ENCODE results near the gene HNRNPA3. TPM values are rescaled to one million over a fixed set of nuclear protein-coding genes. Genes with fewer than 3 reads are reported as not detected.

HNRNPA3 gene
- total and polyA plus RNA-seq, 10 of the 15 experiments (the other 5 are each of a cell fraction or from before 2014, with no cell fraction given) = 40.4 to 343 (median 206) TPM

DNA sequence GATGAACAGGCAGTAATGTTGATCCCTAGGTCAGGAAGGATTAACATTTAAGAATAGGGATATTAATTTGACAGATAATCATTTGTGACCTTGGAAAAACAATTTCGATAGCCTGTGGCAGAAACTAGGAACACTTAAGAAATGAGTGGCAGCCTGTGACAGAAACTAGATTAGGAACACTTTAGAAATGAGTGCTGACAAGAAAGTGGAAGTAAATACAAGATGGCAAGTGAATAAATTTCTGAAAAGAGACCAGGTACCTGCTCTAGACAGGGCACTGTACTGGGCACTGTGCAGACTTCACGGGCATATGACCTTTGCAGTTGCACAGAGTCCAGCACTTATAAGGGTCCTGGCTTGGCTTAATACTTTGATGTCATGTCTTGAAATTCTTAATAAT, 5.5 kb upstream of the HNRNPA3 start:
- Histone ChIP-seq H3K4me1 (ENCODE audit: control insufficient read depth, insufficient read depth, low read length) (peaks cover 16% of the 10 kb centered on the region), H3K27ac (ENCODE audit: control insufficient read depth, insufficient read depth) (no peak overlapping the region), H3K4me3 (no peak overlapping the region), H3K79me2 (ENCODE audit: control insufficient read depth, insufficient read depth, low read length) (peaks cover 19% of the 10 kb centered on the region), H3K36me3 (ENCODE audit: control insufficient read depth in 2 of 2, insufficient read depth in 2 of 2, low read length in 1 of 2) (no peaks in the 10 kb centered on the region), H4K20me1 (ENCODE audit: control insufficient read depth, insufficient read depth) (no peaks in the 10 kb centered on the region), H2AFZ (ENCODE audit: control insufficient read depth, low read depth, low read length) (no peak overlapping the region), H3K9me3 (replicated peaks; ENCODE audit: control insufficient read depth, insufficient read depth, low read length) (no peaks in the 10 kb centered on the region), H3K27me3 (replicated peaks in 1 of 2; ENCODE audit: control insufficient read depth in 2 of 2, insufficient read depth in 2 of 2, low read length in 1 of 2) (no peaks in the 10 kb centered on the region), H3K4me2 (ENCODE audit: control insufficient read depth, insufficient read depth) (peak overlapping the region; percentile 43), H3K9ac (ENCODE audit: control insufficient read depth, insufficient read depth, low read length) (no peak overlapping the region)
- intact Hi-C loops (cut with micrococcal nuclease; ENCODE audit: unreplicated experiment) = no loop called here
- BruUV-seq (replicated peaks) = no TSS peak
- SMC1A ChIA-PET (ENCODE audit: uncharacterized antibody, unreplicated experiment) = interaction anchor here (0.6 kb wide), 1 partner anchor 41 kb away, joined by 3 read pairs; no protein-coding TSS in a partner anchor
- no peak for FAIRE-seq
- CTCF ChIA-PET = no interaction called here
- peak; percentile 76 for ATAC-seq
- RAD21 ChIA-PET (ENCODE audit: unreplicated experiment) = no interaction called here
- POLR2A ChIA-PET = no interaction called here
- DNase-seq (ENCODE audit: low read depth, low spot score) = peak; percentile 31
- in situ Hi-C loops (cut with MboI) = no loop called here
- 0% methylated on average over 2 of the region's 2 CpGs for WGBS (ENCODE audit: insufficient coverage, insufficient replicate concordance, low lambda C conversion rate, missing lambda C conversion rate)
- TF ChIP-seq, protein P1, sequence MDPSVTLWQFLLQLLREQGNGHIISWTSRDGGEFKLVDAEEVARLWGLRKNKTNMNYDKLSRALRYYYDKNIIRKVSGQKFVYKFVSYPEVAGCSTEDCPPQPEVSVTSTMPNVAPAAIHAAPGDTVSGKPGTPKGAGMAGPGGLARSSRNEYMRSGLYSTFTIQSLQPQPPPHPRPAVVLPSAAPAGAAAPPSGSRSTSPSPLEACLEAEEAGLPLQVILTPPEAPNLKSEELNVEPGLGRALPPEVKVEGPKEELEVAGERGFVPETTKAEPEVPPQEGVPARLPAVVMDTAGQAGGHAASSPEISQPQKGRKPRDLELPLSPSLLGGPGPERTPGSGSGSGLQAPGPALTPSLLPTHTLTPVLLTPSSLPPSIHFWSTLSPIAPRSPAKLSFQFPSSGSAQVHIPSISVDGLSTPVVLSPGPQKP (IDR thresholded peaks at IDR 0.05; ENCODE audit: low read depth, low read length) = no peak
- TF ChIP-seq RCOR1 (conservative IDR thresholded peaks at IDR 0.05; ENCODE audit: low read depth, low read length) (no peak), CEBPB (IDR thresholded peaks at IDR 0.05; ENCODE audit: borderline replicate concordance in 1 of 2, low read depth in 2 of 2, low read length in 2 of 2) (peak in 1 of 2 experiments; percentile 38; a peak in 1 of 4 replicates), IKZF2 (IDR thresholded peaks at IDR 0.05) (peak; percentile 94 to 96), NFIC (IDR thresholded peaks at IDR 0.05; ENCODE audit: low read depth, low read length) (peak; percentile 64; the same call in 1 of the 2 replicates), SRF (IDR thresholded peaks at IDR 0.05; ENCODE audit: low read depth in 2 of 2, low read length in 2 of 2) (no peak), REST (IDR thresholded peaks at IDR 0.05; ENCODE audit: low read depth, low read length) (no peak), BCL11A (IDR thresholded peaks at IDR 0.05; ENCODE audit: low read depth, low read length) (peak; percentile 90), SPI1 (IDR thresholded peaks at IDR 0.05; ENCODE audit: borderline replicate concordance, insufficient read depth, low read depth, low read length) (no peak), RB1 (IDR thresholded peaks at IDR 0.05; ENCODE audit: borderline replicate concordance) (no peak), TAF1 (IDR thresholded peaks at IDR 0.05; ENCODE audit: borderline replicate concordance, low read depth, low read length) (no peak)
- TF ChIP-seq, protein P2, sequence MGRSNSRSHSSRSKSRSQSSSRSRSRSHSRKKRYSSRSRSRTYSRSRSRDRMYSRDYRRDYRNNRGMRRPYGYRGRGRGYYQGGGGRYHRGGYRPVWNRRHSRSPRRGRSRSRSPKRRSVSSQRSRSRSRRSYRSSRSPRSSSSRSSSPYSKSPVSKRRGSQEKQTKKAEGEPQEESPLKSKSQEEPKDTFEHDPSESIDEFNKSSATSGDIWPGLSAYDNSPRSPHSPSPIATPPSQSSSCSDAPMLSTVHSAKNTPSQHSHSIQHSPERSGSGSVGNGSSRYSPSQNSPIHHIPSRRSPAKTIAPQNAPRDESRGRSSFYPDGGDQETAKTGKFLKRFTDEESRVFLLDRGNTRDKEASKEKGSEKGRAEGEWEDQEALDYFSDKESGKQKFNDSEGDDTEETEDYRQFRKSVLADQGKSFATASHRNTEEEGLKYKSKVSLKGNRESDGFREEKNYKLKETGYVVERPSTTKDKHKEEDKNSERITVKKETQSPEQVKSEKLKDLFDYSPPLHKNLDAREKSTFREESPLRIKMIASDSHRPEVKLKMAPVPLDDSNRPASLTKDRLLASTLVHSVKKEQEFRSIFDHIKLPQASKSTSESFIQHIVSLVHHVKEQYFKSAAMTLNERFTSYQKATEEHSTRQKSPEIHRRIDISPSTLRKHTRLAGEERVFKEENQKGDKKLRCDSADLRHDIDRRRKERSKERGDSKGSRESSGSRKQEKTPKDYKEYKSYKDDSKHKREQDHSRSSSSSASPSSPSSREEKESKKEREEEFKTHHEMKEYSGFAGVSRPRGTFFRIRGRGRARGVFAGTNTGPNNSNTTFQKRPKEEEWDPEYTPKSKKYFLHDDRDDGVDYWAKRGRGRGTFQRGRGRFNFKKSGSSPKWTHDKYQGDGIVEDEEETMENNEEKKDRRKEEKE (IDR thresholded peaks at IDR 0.05) = no peak
- TF ChIP-seq, protein P3, sequence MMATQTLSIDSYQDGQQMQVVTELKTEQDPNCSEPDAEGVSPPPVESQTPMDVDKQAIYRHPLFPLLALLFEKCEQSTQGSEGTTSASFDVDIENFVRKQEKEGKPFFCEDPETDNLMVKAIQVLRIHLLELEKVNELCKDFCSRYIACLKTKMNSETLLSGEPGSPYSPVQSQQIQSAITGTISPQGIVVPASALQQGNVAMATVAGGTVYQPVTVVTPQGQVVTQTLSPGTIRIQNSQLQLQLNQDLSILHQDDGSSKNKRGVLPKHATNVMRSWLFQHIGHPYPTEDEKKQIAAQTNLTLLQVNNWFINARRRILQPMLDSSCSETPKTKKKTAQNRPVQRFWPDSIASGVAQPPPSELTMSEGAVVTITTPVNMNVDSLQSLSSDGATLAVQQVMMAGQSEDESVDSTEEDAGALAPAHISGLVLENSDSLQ (IDR thresholded peaks at IDR 0.05) = peak; percentile 93
- TF ChIP-seq, protein P4, sequence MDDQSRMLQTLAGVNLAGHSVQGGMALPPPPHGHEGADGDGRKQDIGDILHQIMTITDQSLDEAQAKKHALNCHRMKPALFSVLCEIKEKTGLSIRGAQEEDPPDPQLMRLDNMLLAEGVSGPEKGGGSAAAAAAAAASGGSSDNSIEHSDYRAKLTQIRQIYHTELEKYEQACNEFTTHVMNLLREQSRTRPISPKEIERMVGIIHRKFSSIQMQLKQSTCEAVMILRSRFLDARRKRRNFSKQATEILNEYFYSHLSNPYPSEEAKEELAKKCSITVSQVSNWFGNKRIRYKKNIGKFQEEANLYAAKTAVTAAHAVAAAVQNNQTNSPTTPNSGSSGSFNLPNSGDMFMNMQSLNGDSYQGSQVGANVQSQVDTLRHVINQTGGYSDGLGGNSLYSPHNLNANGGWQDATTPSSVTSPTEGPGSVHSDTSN (IDR thresholded peaks at IDR 0.05; ENCODE audit: insufficient replicate concordance, low read depth, low read length) = peak; percentile 54
